ENCODE data around the gene PNKP.

GRCh38 chr19:49845414-49845813 is 22.0 kb downstream of the PNKP start:
- no peak for TF ChIP-seq CTCF (IDR thresholded peaks at IDR 0.05)
- no peak for TF ChIP-seq POLR2A (IDR thresholded peaks at IDR 0.05)
